Nephron (organoid): ENCODE results near the gene CLDN4.

Source experiments
- H3K27ac Mint-ChIP-seq, 3 experiments: 2 replicates each; pipeline ENCODE4 v1.8.0; 2020; ENCODE audit warnings: mixed read lengths in 3 of 3, mild to moderate bottlenecking in 2 of 3, moderate library complexity in 1 of 3
- H3K27me3 Mint-ChIP-seq: 2 replicates; pipeline ENCODE4 v1.8.0; 2021; ENCODE audit warnings: low read depth, mild to moderate bottlenecking, moderate library complexity, mixed read lengths
- H3K36me3 Mint-ChIP-seq: 2 replicates; pipeline ENCODE4 v1.8.0; 2020; ENCODE audit warnings: low read depth, mixed read lengths
- H3K4me1 Mint-ChIP-seq: 2 replicates; pipeline ENCODE4 v1.8.0; 2020; ENCODE audit warnings: mixed read lengths
- H3K4me3 Mint-ChIP-seq, 3 experiments: 2 replicates each; pipeline ENCODE4 v1.8.0; 2020; ENCODE audit warnings: mild to moderate bottlenecking in 3 of 3, mixed read lengths in 3 of 3, moderate library complexity in 2 of 3
- H3K9me3 Mint-ChIP-seq: 2 replicates; pipeline ENCODE4 v1.8.0; 2020; ENCODE audit warnings: mixed read lengths
- CTCF ChIP-seq, 3 experiments: fragments of 200-600 bp; sonication (generic); IDR thresholded peaks; one replicate each; pipeline ENCODE4 v1.5.0; 2021; ENCODE audit warnings: antibody characterized with exemption in 3 of 3; ENCODE audit not compliant: unreplicated experiment in 3 of 3

The CLDN4 gene

DNA sequence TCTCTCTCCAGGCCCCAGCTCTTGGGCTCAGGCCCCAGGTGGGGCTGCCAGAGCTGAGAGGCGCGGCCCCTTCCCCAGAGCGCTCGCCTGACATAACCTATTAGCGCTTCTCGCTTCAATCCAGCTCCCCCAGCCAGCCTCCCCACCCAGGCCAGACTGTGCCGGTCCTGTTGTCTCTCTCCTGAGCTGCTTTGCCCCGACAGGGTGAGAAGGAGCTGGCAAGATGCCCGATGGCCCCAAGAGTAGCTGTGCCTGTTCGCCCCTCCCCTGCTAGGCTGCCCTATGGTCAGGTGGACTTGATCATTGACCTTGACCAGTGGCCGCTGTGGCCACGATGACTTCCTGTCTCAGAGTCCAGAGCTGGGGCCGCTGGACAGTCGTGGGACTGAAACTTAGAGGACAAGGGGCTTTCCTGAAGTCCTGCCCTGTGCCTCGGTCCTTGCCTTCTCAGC, 39.3 kb downstream of the CLDN4 start:
- Mint-ChIP-seq H3K9me3 (no peaks in the 10 kb centered on the region), H3K4me3 (peak overlapping the region in 2 of 3 experiments; percentile 1 to 24), H3K36me3 (no peaks in the 10 kb centered on the region), H3K4me1 (peaks cover 20% of the 10 kb centered on the region), H3K27ac (peak overlapping the region; percentile 49 to 84 (median 78)), H3K27me3 (peaks cover 17% of the 10 kb centered on the region)
- TF ChIP-seq CTCF (IDR thresholded peaks at IDR 0.05; ENCODE audit: unreplicated experiment in 3 of 3), result no peak

DNA sequence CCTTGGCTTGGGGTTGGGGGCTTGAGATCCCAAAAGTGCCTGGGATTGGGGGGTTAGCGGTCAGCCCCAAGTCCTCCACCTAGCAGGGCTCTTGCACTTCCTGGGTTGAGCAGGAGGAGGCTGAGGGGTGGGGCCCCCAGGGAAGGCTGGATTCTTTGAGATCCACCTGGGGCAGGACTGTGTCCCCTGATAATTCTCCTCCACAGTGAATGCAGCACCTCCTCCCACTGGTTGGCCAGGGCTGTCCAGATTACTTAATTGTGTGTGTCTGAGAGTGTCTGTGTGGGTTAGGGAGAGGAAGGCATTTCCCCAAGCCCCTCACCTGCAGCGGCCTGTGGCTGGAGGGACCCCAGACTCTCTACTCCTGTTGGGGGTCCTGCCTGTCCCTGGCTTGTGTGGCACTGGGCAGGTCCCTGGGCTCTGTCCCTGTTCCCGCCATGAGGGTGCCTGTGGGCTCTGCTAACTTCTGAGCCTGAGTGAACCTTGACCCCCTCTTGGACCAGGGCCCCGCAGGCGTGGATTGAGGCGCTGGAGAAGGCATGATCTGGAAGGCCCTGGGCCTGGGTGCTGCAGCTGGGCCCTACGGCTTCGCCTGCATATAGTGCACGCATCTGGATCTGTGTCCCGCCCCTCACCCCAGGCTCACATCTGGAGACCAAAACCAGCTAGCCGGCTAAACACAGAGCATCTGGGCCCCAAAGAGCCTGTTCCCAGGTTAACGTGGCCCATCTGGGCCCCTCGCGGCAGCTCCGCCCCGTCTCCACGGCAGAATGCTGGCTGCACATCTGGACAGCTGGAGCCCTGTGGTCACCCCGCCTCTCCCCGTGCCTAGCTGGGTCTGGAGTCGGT, 40.6 kb downstream of the CLDN4 start:
- peaks cover 16% of the 10 kb centered on the region for H3K27me3 Mint-ChIP-seq
- H3K36me3 Mint-ChIP-seq, result no peaks in the 10 kb centered on the region
- H3K27ac Mint-ChIP-seq, result peak overlapping the region in 1 of 3 experiments; percentile 40
- H3K9me3 Mint-ChIP-seq, result no peaks in the 10 kb centered on the region
- H3K4me3 Mint-ChIP-seq, result no peak overlapping the region
- no peak for TF ChIP-seq CTCF (IDR thresholded peaks at IDR 0.05; ENCODE audit: unreplicated experiment in 3 of 3)
- H3K4me1 Mint-ChIP-seq, result peaks cover 20% of the 10 kb centered on the region

GRCh38 chr7:73872056-73872908, 41.5 kb downstream of the CLDN4 start:
- Mint-ChIP-seq H3K4me1 (peaks cover 20% of the 10 kb centered on the region), H3K36me3 (no peaks in the 10 kb centered on the region), H3K27ac (no peak overlapping the region), H3K27me3 (peaks cover 13% of the 10 kb centered on the region), H3K4me3 (no peak overlapping the region), H3K9me3 (no peaks in the 10 kb centered on the region)
- TF ChIP-seq CTCF (IDR thresholded peaks at IDR 0.05; ENCODE audit: unreplicated experiment in 3 of 3), result no peak

DNA sequence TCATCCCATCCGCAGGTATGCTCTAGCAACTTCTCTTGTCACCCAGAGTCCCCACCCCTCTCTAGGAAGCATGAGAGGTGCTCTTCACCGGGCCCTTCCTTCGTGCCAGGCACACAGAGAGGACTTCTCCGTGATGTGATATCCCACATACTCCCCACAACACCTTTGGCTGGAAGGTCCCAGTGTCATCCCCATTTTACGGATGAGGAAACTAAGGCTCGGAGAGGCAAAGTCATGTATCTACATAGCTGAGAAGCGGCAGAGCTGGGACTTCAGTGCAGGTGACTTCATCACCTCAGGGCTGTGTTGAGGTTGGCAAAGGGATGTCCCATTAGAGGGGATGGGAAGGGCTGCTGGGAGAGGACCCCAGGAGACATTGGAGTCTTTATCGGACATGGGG, 45.6 kb downstream of the CLDN4 start:
- Mint-ChIP-seq H3K36me3 (no peaks in the 10 kb centered on the region), H3K27me3 (peaks cover 21% of the 10 kb centered on the region), H3K4me1 (peaks cover 14% of the 10 kb centered on the region), H3K4me3 (no peak overlapping the region), H3K27ac (no peak overlapping the region), H3K9me3 (no peaks in the 10 kb centered on the region)
- no peak for TF ChIP-seq CTCF (IDR thresholded peaks at IDR 0.05; ENCODE audit: unreplicated experiment in 3 of 3)

GRCh38 chr7:73876973-73877372, 46.2 kb downstream of the CLDN4 start:
- H3K27me3 Mint-ChIP-seq, result peaks cover 23% of the 10 kb centered on the region
- no peak overlapping the region for H3K27ac Mint-ChIP-seq
- no peaks in the 10 kb centered on the region for H3K9me3 Mint-ChIP-seq
- no peaks in the 10 kb centered on the region for H3K36me3 Mint-ChIP-seq
- no peak overlapping the region for H3K4me3 Mint-ChIP-seq
- H3K4me1 Mint-ChIP-seq, result peaks cover 11% of the 10 kb centered on the region
- TF ChIP-seq CTCF (IDR thresholded peaks at IDR 0.05; ENCODE audit: unreplicated experiment in 3 of 3), result no peak
